Calu3 (cell line): ENCODE results near the gene SKAP2. TPM values are rescaled to one million over a fixed set of nuclear protein-coding genes. Genes with fewer than 3 reads are reported as not detected.
"Not testable (repeated sequence)": the region's sequence is repeated elsewhere in the genome, so short reads cannot be mapped to it uniquely, and the experiment has no call there.

Experiments
- BruUV-seq: library from RNA; stranded (reverse); fragments of 400-500 nt; replicated peaks from 2 replicates; lab custom pipeline; 2021; lab: Mats Ljungman, UMichigan
- CTCF ChIA-PET: fragments of 300-600 bp; sonication (Branson Sonifier 250); formaldehyde crosslinking; loops from one replicate; lab custom pipeline; 2022; ENCODE audit warnings: antibody characterized with exemption; lab: Charles Lee
- DNase-seq: peaks from one replicate; pipeline ENCODE4 v3.0.0; 2022
- H3K27ac Mint-ChIP-seq: one replicate; pipeline ENCODE4 v1.8.0; 2022; ENCODE audit warnings: mixed read lengths; ENCODE audit not compliant: unreplicated experiment
- H3K27me3 Mint-ChIP-seq: one replicate; pipeline ENCODE4 v1.8.0; 2022; ENCODE audit warnings: mixed read lengths; ENCODE audit not compliant: unreplicated experiment
- H3K36me3 Mint-ChIP-seq: one replicate; pipeline ENCODE4 v1.8.0; 2022; ENCODE audit warnings: mild to moderate bottlenecking, moderate library complexity, mixed read lengths; ENCODE audit not compliant: insufficient read depth, unreplicated experiment
- H3K4me1 Mint-ChIP-seq: one replicate; pipeline ENCODE4 v1.8.0; 2022; ENCODE audit warnings: mild to moderate bottlenecking, low read depth, mixed read lengths; ENCODE audit not compliant: unreplicated experiment
- H3K4me3 Mint-ChIP-seq: one replicate; pipeline ENCODE4 v1.8.0; 2022; ENCODE audit warnings: mild to moderate bottlenecking, low read depth, moderate library complexity, mixed read lengths; ENCODE audit not compliant: unreplicated experiment
- H3K9me3 Mint-ChIP-seq: one replicate; pipeline ENCODE4 v1.8.0; 2022; ENCODE audit warnings: low read depth, mixed read lengths; ENCODE audit not compliant: unreplicated experiment
- CTCF ChIP-seq: fragments of 200-600 bp; IDR thresholded peaks from one replicate; pipeline ENCODE4 v1.8.0; 2022; ENCODE audit warnings: antibody characterized with exemption; ENCODE audit not compliant: unreplicated experiment
- intact Hi-C: fragments of 100-400 bp; cut with micrococcal nuclease; formaldehyde crosslinking; loops from one replicate; pipeline ENCODE4 v1.10.0; 2022; ENCODE audit not compliant: unreplicated experiment
- total RNA-seq: library from RNA; stranded (reverse); gene quantifications from 2 replicates; pipeline ENCODE4 v1.2.3, GENCODE V29; 2022

Gene SKAP2
- total RNA-seq, 1 experiment from 2014 or later: 83.1 TPM

GRCh38 chr7:26841003-26841739 is 23.2 kb downstream of the SKAP2 start:
- BruUV-seq: no TSS peak
- no peak overlapping the region for H3K4me3 Mint-ChIP-seq
- no peak for TF ChIP-seq CTCF
- H3K27me3 Mint-ChIP-seq: no peaks in the 10 kb centered on the region
- H3K36me3 Mint-ChIP-seq: no peaks in the 10 kb centered on the region
- H3K4me1 Mint-ChIP-seq: no peaks in the 10 kb centered on the region
- DNase-seq: no peak
- CTCF ChIA-PET: interaction anchor here (0.7 kb wide), 1 partner anchor 174 kb away, joined by 4 read pairs; no protein-coding TSS in a partner anchor
- intact Hi-C loops: no loop called here
- H3K27ac Mint-ChIP-seq: no peak overlapping the region
- no peaks in the 10 kb centered on the region for H3K9me3 Mint-ChIP-seq

GRCh38 chr7:26836793-26837192 is 27.6 kb downstream of the SKAP2 start:
- H3K4me3 Mint-ChIP-seq, H3K36me3 Mint-ChIP-seq, H3K4me1 Mint-ChIP-seq, H3K27me3 Mint-ChIP-seq, H3K27ac Mint-ChIP-seq, CTCF ChIA-PET, DNase-seq, H3K9me3 Mint-ChIP-seq, intact Hi-C loops, BruUV-seq: not testable (repeated sequence)

- Mint-ChIP-seq H3K4me1 (no peaks in the 10 kb centered on the region), H3K9me3 (no peaks in the 10 kb centered on the region), H3K27ac (no peak overlapping the region), H3K4me3 (no peak overlapping the region), H3K36me3 (no peaks in the 10 kb centered on the region), H3K27me3 (no peaks in the 10 kb centered on the region)
- no TSS peak for BruUV-seq
- CTCF ChIA-PET: interaction anchor here (0.6 to 0.7 kb wide), 2 partner anchors 123 to 130 kb away, joined by 3 read pairs; no protein-coding TSS in a partner anchor
- no peak for DNase-seq
- intact Hi-C loops: no loop called here
- no peak for TF ChIP-seq CTCF
Measured at GRCh38 chr7:26815426-26815825, 49.0 kb downstream of the SKAP2 start.

- no peaks in the 10 kb centered on the region for H3K36me3 Mint-ChIP-seq
- intact Hi-C loops: no loop called here
- no peaks in the 10 kb centered on the region for H3K9me3 Mint-ChIP-seq
- CTCF ChIA-PET: interaction anchor here (0.9 kb wide), 1 partner anchor 13 kb away, joined by 4 read pairs; no protein-coding TSS in a partner anchor
- no peak for TF ChIP-seq CTCF
- no peak overlapping the region for H3K4me3 Mint-ChIP-seq
- no peaks in the 10 kb centered on the region for H3K27me3 Mint-ChIP-seq
- BruUV-seq: no TSS peak
- no peak for DNase-seq
- H3K4me1 Mint-ChIP-seq: no peaks in the 10 kb centered on the region
- no peak overlapping the region for H3K27ac Mint-ChIP-seq
Measured at GRCh38 chr7:26813432-26813831, 51.0 kb downstream of the SKAP2 start.

GRCh38 chr7:26794541-26794940 is 69.8 kb downstream of the SKAP2 start:
- no TSS peak for BruUV-seq

More at GRCh38 chr7:26794541-26794940, 69.8 kb downstream of the SKAP2 start:
- no peak for TF ChIP-seq CTCF
- intact Hi-C loops: no loop called here
- no peaks in the 10 kb centered on the region for H3K27me3 Mint-ChIP-seq
- H3K27ac Mint-ChIP-seq: no peak overlapping the region
- no peaks in the 10 kb centered on the region for H3K36me3 Mint-ChIP-seq
- H3K9me3 Mint-ChIP-seq: peaks cover 2% of the 10 kb centered on the region
- H3K4me1 Mint-ChIP-seq: peaks cover 16% of the 10 kb centered on the region
- CTCF ChIA-PET: no interaction called here
- no peak for DNase-seq
- no peak overlapping the region for H3K4me3 Mint-ChIP-seq
